AG08395 (cell line): ENCODE measurements around the gene LY9.
"Not testable (repeated sequence)": the region's sequence is repeated elsewhere in the genome, so short reads cannot be mapped to it uniquely, and the experiment has no call there.

Experiments
- DNase-seq: peaks from one replicate; pipeline ENCODE4 v3.0.0; 2012; ENCODE audit warnings: mixed read lengths, low spot score

LY9 gene

GRCh38 chr1:160865337-160865736, 69.4 kb downstream of the LY9 start:
- no peak for DNase-seq

- no peak for DNase-seq
Measured at GRCh38 chr1:160866001-160866694, 70.2 kb downstream of the LY9 start.

GRCh38 chr1:160866695-160867260, 70.8 kb downstream of the LY9 start:
- DNase-seq = no peak

GRCh38 chr1:160867651-160868050, 71.7 kb downstream of the LY9 start:
- not testable (repeated sequence) for DNase-seq

DNA sequence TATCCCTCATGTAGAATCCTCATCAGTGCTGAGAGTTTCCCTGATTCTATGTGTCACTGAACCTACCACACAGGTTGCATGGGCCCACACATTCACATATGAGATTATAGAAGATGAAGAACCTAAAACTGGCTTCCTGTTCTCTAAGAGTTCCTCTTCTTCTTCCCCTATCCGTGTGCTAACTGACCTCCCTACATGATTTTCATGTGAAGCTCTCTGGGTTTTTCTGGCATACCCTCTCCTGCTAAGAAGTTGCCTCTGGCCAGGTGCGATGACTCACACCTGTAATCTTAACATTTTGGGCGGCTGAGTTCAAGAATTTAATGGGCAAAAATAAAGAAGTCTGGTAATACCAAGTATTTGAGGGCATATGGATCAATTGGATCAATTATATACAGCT, 72.2 kb downstream of the LY9 start:
- no peak for DNase-seq

DNA sequence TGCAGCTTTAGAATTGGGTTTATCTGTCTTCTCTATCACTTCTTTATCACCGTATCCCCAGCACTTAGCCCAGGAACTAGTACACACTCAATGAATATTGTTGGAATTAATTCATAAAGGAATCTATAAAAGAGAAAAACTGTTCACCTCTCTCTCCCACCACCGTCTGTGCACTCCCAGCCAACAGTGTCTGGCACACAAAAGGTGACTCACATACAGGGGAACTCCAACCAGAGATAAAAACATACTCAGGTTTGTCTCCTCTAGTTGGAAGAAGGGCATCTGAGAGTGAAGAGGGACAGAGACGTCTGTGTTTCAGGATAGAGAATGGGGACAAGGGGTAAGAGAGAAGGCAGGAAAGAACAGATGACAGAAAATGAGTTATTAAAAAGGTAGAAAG, 79.0 kb downstream of the LY9 start:
- DNase-seq = no peak

DNA sequence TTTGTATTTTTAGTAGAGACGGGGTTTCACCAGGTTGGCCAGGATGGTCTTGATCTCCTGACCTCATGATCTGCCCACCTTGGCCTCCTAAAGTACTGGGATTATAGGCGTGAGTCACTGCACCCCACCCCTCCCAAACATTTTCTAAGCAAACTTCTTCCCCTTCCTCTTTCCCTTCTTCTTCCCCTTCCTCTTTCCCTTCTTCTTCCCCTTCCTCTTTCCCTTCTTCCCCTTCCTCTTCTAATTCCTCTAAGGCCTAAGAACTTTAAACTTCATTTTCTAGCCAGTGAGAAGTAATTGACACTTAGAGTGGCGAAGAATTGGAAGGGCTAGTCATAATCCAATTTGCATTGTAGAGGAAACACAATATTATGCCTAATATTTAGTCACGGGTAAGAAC, 79.6 kb downstream of the LY9 start:
- DNase-seq = not testable (repeated sequence)

- no peak for DNase-seq
Measured at GRCh38 chr1:160876311-160876710, 80.3 kb downstream of the LY9 start.

- DNase-seq = no peak
Measured at GRCh38 chr1:160877221-160877620, 81.2 kb downstream of the LY9 start.
